B cell (primary cell): Measurements from ENCODE around the gene YY1. TPM values are rescaled to one million over a fixed set of nuclear protein-coding genes. Genes with fewer than 3 reads are reported as not detected.
A peak's percentile ranks its signal among the peaks of the same experiment; 100 is the strongest.

ENCODE experiments used
- ATAC-seq: fragments of 200-7000 bp; cut with Tn5 transposase; one replicate; pipeline ENCODE4 v1.10.0; 2021; ENCODE audit warnings: low read depth, mild to moderate bottlenecking, moderate number of reproducible peaks, moderate library complexity
- CTCF ChIA-PET: fragments of 350-600 bp; sonication (Branson Sonifier 250); formaldehyde crosslinking; loops from one replicate; lab custom pipeline; 2021; ENCODE audit warnings: antibody characterized with exemption, inconsistent platforms; lab: Charles Lee
- POLR2A ChIA-PET: fragments of 350-600 bp; sonication (Branson Sonifier 250); formaldehyde crosslinking; loops from one replicate; lab custom pipeline; 2021; ENCODE audit warnings: antibody characterized with exemption; lab: Charles Lee
- DNase-seq: peaks from one replicate; pipeline ENCODE4 v3.0.0; 2013
- H2AFZ ChIP-seq: 2 replicates; pipeline ENCODE4 v1.6.1; 2012; ENCODE audit warnings: mild to moderate bottlenecking, low read depth, low read length; ENCODE audit not compliant: insufficient read depth, poor library complexity, severe bottlenecking
- H3K27ac ChIP-seq, 2 donors: 1 replicate in 1 of 2; 2 replicates in 1 of 2; pipeline ENCODE4 v1.5.1; 2012 to 2013; ENCODE audit warnings: low read length in 2 of 2, mild to moderate bottlenecking in 2 of 2, moderate library complexity in 1 of 2
- H3K27me3 ChIP-seq, 4 experiments: fragments of 200-600 bp in 1 of 4; sonication (generic) in 1 of 4; replicated peaks in 1 of 4; 1 replicate in 2 of 4; 2 replicates in 2 of 4; pipeline versions ENCODE4 v1.6.1 to v1.7.0; 2013 to 2016; ENCODE audit warnings: low read length in 3 of 4, mild to moderate bottlenecking in 2 of 4, mixed read lengths in 1 of 4, moderate library complexity in 1 of 4; ENCODE audit not compliant: insufficient read depth in 4 of 4, control insufficient read depth in 3 of 4; ENCODE audit errors: control extremely low read depth in 1 of 4
- H3K36me3 ChIP-seq, 2 experiments: replicated peaks in 1 of 2; 1 replicate in 1 of 2; 2 replicates in 1 of 2; pipeline versions ENCODE4 v1.6.1 to v1.7.1; 2013; ENCODE audit warnings: low read length in 1 of 2; ENCODE audit not compliant: insufficient read depth in 2 of 2, control insufficient read depth in 1 of 2; ENCODE audit errors: control extremely low read depth in 1 of 2, extremely low read depth in 1 of 2
- H3K4me1 ChIP-seq, 2 donors: fragments of 200-600 bp in 1 of 2; sonication (generic) in 1 of 2; 1 replicate in 1 of 2; 2 replicates in 1 of 2; pipeline versions ENCODE4 v1.5.1 to v1.6.1; 2013 to 2017; ENCODE audit warnings: low read length in 2 of 2; ENCODE audit not compliant: control insufficient read depth in 2 of 2, insufficient read depth in 2 of 2
- H3K4me2 ChIP-seq: replicated peaks from 2 replicates; pipeline ENCODE3; 2012; ENCODE audit warnings: mild to moderate bottlenecking, low read depth, low read length; ENCODE audit not compliant: poor library complexity, severe bottlenecking
- H3K4me3 ChIP-seq, 5 experiments: fragments of 200-600 bp in 1 of 5; sonication (generic) in 1 of 5; 1 replicate in 3 of 5; 2 replicates in 2 of 5; pipeline versions ENCODE4 v1.5.1 to v1.7.0; 2011 to 2016; ENCODE audit warnings: low read length in 4 of 5, mild to moderate bottlenecking in 4 of 5, low read depth in 2 of 5, control low read depth in 1 of 5, moderate library complexity in 1 of 5; ENCODE audit not compliant: insufficient read depth in 1 of 5; ENCODE audit errors: control extremely low read depth in 1 of 5, extremely low read depth in 1 of 5
- H3K79me2 ChIP-seq: fragments of 200-600 bp; sonication (generic); one replicate; pipeline ENCODE4 v1.6.0; 2016; ENCODE audit warnings: low read length; ENCODE audit not compliant: control insufficient read depth, insufficient read depth
- H3K9ac ChIP-seq: fragments of 200-600 bp; sonication (generic); 2 replicates; pipeline ENCODE4 v1.6.1; 2017; ENCODE audit warnings: mild to moderate bottlenecking, low read length, moderate library complexity
- H3K9me3 ChIP-seq, 3 donors: one replicate each; pipeline versions ENCODE4 v1.6.1 to v1.7.1; 2013; ENCODE audit warnings: low read length in 2 of 3; ENCODE audit not compliant: control insufficient read depth in 2 of 3, insufficient read depth in 1 of 3; ENCODE audit errors: control extremely low read depth in 1 of 3
- H4K20me1 ChIP-seq: 2 replicates; pipeline ENCODE4 v1.6.0; 2012; ENCODE audit warnings: mild to moderate bottlenecking, low read length; ENCODE audit not compliant: insufficient read depth, control insufficient read depth, poor library complexity, severe bottlenecking
- H3K27ac Mint-ChIP-seq: one replicate; pipeline ENCODE4 v1.8.0; 2021; ENCODE audit warnings: mixed read lengths
- H3K27me3 Mint-ChIP-seq: one replicate; pipeline ENCODE4 v1.8.0; 2021; ENCODE audit warnings: mixed read lengths
- H3K4me1 Mint-ChIP-seq: one replicate; pipeline ENCODE4 v1.8.0; 2021; ENCODE audit warnings: mixed read lengths
- H3K4me3 Mint-ChIP-seq: one replicate; pipeline ENCODE4 v1.8.0; 2021; ENCODE audit warnings: mixed read lengths
- H3K9me3 Mint-ChIP-seq: one replicate; pipeline ENCODE4 v1.8.0; 2022; ENCODE audit warnings: mixed read lengths; ENCODE audit not compliant: insufficient read depth
- CTCF ChIP-seq: fragments of 200-600 bp; IDR thresholded peaks from one replicate; pipeline ENCODE4 v1.8.0; 2022; ENCODE audit warnings: antibody characterized with exemption, mild to moderate bottlenecking
- EZH2 ChIP-seq: IDR thresholded peaks from 2 replicates; pipeline ENCODE4 v1.6.1; 2012; ENCODE audit warnings: borderline replicate concordance, low read depth, mild to moderate bottlenecking, moderate library complexity, low read length; ENCODE audit not compliant: insufficient read depth, poor library complexity, severe bottlenecking
- WGBS: methylation state at CpG from one replicate; pipeline ENCODE4 v1.1.5; 2013; ENCODE audit warnings: missing lambda C conversion rate; ENCODE audit not compliant: insufficient coverage; 5-methylcytosine and 5-hydroxymethylcytosine counted together
- intact Hi-C: fragments of 100-400 bp; cut with micrococcal nuclease; formaldehyde crosslinking; loops from one replicate; pipeline ENCODE4 v1.10.0; 2022
- polyA plus RNA-seq: library from polyadenylated mRNA; depleted of rRNA; stranded (reverse); fragments of >200 nt; gene quantifications from 2 replicates; pipeline ENCODE4 v1.2.3, GENCODE V29; 2012
- total RNA-seq, 2 donors: library from RNA; stranded (reverse); fragments of 120-200 nt in 1 of 2; gene quantifications; 1 replicate in 1 of 2; 2 replicates in 1 of 2; pipeline versions ENCODE4 v1.2.3 to v1.2.4, GENCODE V29; 2013 to 2022

The YY1 gene
- total and polyA plus RNA-seq, 2 donors (not counting 1 experiment from before 2014, with no cell fraction given), result 24.0 to 91.4 TPM

GRCh38 chr14:100317912-100318808 is 79.2 kb downstream of the YY1 start:
- Histone ChIP-seq H3K79me2 (no peaks in the 10 kb centered on the region), H3K36me3 (no peaks in the 10 kb centered on the region), H3K27me3 (no peaks in the 10 kb centered on the region), H3K9ac (peak overlapping the region; percentile 69), H3K4me1 (peaks cover 6 to 12% of the 10 kb centered on the region in 2 donors), H3K27ac (peak overlapping the region; percentile 44 to 56), H2AFZ (peak overlapping the region; percentile 73), H3K4me2 (peak overlapping the region; percentile 74), H4K20me1 (no peaks in the 10 kb centered on the region), H3K9me3 (no peaks in the 10 kb centered on the region), H3K4me3 (peak overlapping the region; percentile 48 to 70 (median 56))
- peak; percentile 82 for DNase-seq
- Mint-ChIP-seq H3K9me3 (no peaks in the 10 kb centered on the region), H3K27me3 (no peaks in the 10 kb centered on the region), H3K4me3 (peak overlapping the region; percentile 78), H3K27ac (peak overlapping the region; percentile 89), H3K4me1 (peaks cover 5% of the 10 kb centered on the region)
- TF ChIP-seq CTCF, result peak; percentile 95
- TF ChIP-seq EZH2, result no peak
- ChIA-PET CTCF (interaction anchor here (0.6 to 2.4 kb wide), 12 partner anchors 12 to 77 kb away, joined by 3 to 15 read pairs (median 4); partner anchors contain the start of gene SLC25A29), POLR2A (interaction anchor here (0.6 kb wide), 1 partner anchor 76 kb away, joined by 3 read pairs; no protein-coding TSS in a partner anchor)
- ATAC-seq, result peak; percentile 97
- intact Hi-C loops, result loop anchor here (1.0 to 5.0 kb wide), 5 partner anchors 12 to 58 kb away; partner anchors contain the start of genes SLC25A29 and WDR25
- 25% methylated on average over 34 of the region's 40 CpGs for WGBS
